ENCODE data around the gene MCRIP1. TPM values are rescaled to one million over a fixed set of nuclear protein-coding genes. Genes with fewer than 3 reads are reported as not detected.

MCRIP1 gene
- total and polyA plus RNA-seq, 2 of the 8 experiments (the other 6 are each of a cell fraction or from before 2014, with no cell fraction given), result 103 to 151 TPM

- TF ChIP-seq USF2 (IDR thresholded peaks at IDR 0.05; ENCODE audit: low read length) (0 out of 2 replicates have a peak, but pooled peaks have one; percentile 15), EZH2 (IDR thresholded peaks at IDR 0.05; ENCODE audit: low read depth, low read length, severe bottlenecking) (peak; percentile 88), ASH2L (IDR thresholded peaks at IDR 0.05; ENCODE audit: low read length) (peak; percentile 22), EGR1 (IDR thresholded peaks at IDR 0.05; ENCODE audit: borderline replicate concordance, low read depth, low read length) (no peak), SUZ12 (IDR thresholded peaks at IDR 0.05; ENCODE audit: low read length) (peak; percentile 79), TAF7 (optimal IDR thresholded peaks at IDR 0.05; ENCODE audit: borderline replicate concordance, low read depth, low read length) (no peak)
Measured at GRCh38 chr17:81804559-81805399, 28.3 kb downstream of the MCRIP1 start (continued).

All from H1 (cell line).